COLO829 (cell line): ENCODE data around the gene CEACAM16.

Experiments
- DNase-seq: peaks from one replicate; pipeline ENCODE4 v3.0.0; 2012; ENCODE audit warnings: low spot score

CEACAM16 gene

DNA sequence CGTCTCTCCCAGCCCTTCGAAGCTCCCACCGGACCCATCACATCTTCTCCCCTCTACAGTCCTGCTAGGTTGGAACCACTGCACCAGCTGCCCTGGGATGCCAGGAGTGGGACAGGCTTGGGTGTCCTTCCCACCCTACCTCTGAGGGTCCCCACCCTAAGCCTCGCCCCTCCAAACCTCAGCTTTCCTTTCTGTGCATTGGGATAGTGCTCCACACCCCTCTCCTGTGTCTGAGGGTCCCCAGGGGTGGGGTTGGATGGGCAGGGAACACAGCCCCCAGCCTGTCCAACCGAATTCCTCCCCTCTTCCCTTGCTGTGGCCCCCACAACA is 47.6 kb downstream of the CEACAM16 start:
- no peak for DNase-seq

DNA sequence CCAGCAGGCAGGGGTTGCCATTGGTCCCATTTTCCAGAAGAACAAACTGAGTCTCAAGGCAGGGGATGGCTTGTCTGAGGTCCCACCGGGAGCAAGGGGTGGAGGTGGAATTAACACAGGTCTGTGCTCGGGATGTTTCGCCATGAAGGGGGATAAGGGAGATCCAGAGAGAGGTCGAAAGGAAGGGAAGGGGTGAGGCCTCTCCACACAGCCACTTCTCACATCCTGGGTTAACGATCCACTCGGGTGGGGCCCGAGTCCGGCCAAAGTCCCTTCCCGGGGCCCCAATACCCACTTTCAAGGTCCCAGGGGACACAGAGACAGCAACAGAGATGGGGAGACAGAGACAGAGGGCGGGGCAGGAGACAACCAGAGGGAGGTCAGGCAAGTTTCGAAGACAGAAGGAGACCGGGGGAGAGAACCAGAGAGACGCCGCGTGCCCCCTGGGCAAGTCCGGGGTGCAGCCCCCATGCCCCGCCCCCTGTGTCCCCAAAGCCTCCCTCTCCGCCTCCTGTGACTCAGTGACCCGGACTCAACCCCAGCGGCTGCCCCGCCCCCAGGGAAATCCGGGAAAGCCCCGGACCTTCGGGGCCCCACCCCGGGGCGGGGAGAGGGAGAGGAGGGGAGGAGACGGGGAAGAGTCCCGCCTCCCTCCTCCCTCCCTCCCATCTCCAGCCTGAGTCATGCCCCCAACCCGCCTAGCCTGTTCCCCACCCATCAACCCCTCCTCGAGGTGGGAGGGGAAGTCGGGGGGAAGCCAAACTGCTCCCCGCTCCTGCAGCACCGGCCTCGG is 48.2 kb downstream of the CEACAM16 start:
- DNase-seq = peak; percentile 96

DNA sequence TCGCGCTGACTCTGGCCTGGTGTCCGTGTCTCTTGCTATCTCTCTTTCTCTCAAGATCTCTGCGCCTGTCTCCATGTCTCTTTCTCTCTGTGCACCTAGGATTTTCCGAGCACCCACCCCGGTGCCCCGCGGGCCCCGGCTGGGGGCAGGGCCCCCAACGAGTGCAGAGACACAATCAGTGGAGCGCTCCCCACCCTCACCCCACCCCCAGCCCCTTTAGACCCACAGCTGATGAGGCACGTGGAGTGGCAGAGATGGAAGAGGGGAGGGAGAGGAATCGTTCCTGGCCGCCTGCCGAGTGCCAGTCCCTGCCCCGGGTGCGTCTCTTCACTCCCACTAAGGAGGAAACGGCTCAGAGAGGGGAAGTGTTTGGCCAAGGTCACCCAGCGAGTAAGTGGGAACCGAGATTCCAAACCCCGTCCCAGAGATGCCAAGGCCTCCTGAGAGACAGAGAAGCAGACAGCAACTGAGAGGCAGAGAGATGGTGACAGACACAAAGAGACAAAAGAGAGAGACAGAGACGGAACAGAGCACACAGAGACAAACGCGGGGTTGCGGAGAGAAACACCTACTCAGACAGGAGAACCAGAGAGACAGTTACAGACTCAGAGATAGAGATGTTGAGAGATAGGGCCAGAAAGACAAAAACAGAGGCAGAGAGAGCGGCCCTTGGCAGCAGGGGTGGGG is 48.9 kb downstream of the CEACAM16 start:
- DNase-seq = peak; percentile 52

GRCh38 chr19:44748426-44749254 is 49.7 kb downstream of the CEACAM16 start, which contains the start of gene BCL3:
TSS of gene BCL3 (plus strand) at chr19:44748708. CDS start at chr19:44748791, 83 bp downstream.
- no peak for DNase-seq

DNA sequence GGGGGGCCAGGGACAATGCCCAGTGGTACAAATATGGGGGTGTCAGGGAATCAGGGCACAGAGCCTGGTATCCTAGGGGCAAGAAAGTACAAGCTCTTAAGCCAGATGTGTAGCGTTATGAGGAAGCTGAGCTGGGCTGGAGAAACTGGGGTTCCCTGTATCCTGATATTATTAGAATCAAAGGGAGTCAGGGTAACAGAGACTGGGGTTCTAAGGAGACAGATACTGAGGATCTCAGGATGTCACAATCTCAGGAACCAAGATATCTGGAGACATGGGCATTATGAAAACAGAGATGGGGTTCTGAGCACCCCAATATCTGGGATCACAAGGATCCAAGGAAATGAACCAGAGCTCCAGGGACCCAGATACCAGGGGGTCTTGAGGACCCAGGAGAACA is 50.3 kb downstream of the CEACAM16 start:
- no peak for DNase-seq

DNA sequence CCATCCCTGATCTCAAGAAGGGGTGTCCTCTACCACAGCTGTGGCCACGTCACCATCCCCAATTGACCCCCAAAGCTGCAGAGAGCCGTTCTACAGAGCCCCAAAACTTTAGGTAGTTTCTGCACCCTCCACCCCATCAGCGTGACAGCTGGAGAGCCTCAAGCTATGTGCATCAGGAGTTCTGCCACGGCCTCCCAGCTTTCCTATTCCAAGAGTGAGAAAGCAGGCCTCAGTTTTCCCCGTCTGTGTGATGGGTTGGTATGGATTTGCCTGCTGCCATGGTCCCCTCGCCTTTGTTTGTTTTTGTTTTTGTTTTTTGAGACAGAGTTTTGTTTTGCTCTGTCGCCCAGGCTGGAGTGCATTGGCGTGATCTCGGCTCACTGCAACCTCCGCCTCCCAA is 51.0 kb downstream of the CEACAM16 start:
- DNase-seq = no peak

DNA sequence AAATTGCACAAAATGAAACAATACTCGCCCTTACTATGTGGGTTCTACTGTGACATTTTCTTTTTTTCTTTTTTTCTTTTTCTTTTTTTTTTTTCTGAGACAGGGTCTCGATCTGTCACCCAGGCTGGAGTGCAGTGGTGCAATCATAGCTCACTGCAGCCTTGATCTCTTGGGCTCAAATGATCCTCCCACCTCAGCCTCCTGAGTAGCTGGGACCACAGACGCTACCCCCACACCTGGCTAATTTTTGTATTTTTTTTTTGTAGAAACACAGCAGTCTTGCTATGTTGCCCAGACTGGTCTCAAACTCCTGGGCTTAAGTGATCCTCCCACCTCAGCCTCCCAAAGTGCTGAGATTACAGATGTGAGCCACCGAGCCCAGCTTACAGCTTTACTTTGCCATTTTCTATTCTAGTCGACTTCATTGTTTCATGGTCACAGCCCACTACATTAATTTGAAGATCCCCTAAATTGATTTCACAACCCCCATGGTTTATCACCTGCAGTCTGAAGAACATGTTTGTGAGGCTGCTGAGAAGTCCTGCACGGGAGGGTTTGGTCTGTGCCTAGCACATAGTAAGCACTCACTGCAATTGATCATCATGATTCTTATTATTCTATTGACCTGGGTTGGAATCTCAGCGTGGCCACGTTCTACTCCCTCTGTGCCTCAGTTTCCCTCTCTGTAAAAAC is 53.3 kb downstream of the CEACAM16 start:
- no peak for DNase-seq

- peak; percentile 86 for DNase-seq
Measured at GRCh38 chr19:44752816-44753625, 54.1 kb downstream of the CEACAM16 start.

GRCh38 chr19:44753626-44753931 is 54.6 kb downstream of the CEACAM16 start:
- no peak for DNase-seq

DNA sequence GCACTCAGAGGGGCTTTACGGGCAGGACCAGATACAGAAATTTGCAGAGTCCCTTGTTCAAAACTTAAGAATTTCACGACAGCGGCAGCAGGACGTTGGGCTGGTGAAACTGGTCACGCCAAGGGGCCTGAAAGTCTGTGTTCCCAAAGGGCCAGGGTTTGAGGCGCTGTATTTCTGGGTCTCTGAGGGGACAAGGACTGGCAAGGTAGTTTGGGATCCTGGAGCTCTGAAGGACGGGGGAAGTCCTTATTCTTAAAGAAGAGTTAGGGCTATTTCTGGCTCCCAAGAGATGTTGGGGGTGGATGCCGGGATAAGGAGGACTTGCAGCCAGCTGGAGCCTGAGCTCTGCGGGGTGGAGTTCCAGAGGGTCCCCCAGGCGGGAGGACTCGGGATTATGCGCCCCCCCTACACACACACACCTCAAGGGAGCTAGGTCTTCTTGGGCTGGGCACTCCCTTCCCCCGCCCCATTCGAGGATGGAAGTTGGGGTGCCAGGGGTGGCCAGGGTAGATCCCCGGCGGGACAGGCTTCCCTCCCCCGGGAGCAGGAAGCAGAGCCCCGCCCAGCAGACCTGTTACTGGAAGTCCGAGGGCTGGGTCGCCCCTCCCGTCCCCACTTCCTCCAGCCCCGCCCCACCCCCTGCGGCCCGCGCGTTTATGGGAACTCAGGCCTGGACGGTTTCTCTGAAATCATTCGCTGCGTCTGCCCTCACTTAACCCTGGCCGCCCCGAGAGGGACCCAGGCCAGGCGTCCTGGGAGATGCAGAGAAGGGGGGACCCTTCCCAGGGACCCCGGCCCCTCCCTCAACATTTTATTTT is 55.2 kb downstream of the CEACAM16 start:
- peak; percentile 79 for DNase-seq

- no peak for DNase-seq
Measured at GRCh38 chr19:44754750-44755080, 55.8 kb downstream of the CEACAM16 start.

- DNase-seq = no peak
Measured at GRCh38 chr19:44755219-44755618, 56.3 kb downstream of the CEACAM16 start.

- DNase-seq = no peak
Measured at GRCh38 chr19:44756089-44756562, 57.2 kb downstream of the CEACAM16 start.

- no peak for DNase-seq
Measured at GRCh38 chr19:44757057-44757734, 58.2 kb downstream of the CEACAM16 start.

GRCh38 chr19:44757735-44758505 is 59.0 kb downstream of the CEACAM16 start:
- no peak for DNase-seq

DNA sequence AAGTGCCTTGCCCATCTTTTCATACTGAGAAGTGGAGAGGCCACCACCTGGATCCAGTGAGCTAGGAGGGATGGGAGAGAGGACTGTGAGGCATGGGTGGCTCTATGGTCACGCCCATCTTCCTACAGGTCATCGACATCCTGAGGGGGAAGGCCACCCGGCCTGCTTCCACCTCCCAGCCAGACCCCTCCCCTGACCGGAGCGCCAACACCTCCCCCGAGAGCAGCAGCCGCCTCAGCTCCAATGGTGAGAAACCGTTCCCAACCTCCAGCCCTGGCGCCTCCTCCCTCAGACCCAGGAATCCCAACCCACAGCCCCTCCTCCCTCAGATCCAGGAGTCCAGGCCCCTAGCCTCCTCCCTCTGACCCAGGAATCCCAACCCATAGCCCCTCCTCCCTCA is 59.6 kb downstream of the CEACAM16 start:
- no peak for DNase-seq

DNA sequence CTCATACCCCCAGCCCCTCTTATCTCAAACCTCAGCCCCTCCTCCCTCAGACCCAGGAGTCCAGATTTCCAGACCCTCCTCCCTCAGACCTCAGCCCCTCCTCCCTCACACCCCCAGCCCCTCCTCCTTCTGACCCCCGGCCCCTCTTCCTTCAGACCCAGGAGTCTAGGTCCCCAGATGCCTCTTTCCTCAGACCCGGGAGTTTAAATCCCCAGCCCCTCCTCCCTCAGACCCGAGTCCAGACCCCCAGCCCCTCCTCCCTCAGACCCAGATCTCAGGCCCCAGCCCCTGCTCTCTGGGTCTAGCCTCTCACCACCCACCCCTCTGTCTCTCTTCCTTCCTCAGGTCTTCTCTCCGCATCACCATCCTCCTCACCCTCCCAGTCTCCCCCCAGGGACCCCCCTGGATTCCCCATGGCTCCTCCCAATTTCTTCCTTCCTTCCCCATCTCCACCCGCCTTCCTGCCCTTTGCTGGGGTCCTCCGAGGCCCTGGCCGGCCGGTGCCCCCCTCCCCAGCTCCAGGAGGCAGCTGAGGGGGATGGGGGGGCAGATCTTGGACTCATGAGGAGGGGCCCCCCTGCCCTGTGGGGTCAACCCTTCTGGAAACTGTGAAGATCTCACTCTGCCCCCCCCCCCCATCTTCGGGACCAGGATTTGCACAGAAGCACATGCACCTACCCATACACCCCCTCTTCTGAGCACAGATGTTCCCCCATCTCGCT is 60.3 kb downstream of the CEACAM16 start:
- no peak for DNase-seq
